ENCODE data around the gene PARG. TPM values are rescaled to one million over a fixed set of nuclear protein-coding genes. Genes with fewer than 3 reads are reported as not detected.
"Not testable (repeated sequence)": the region's sequence is repeated elsewhere in the genome, so short reads cannot be mapped to it uniquely, and the experiment has no call there.

PARG gene
- 42.7 TPM for polyA plus RNA-seq (ENCODE audit: insufficient read length)
- long read RNA-seq, donor 1, partial matches to known transcripts: 10 of 10 reads
- long read RNA-seq, donor 1, other reads (novel, unspliced or antisense): 0 of 10 reads
- long read RNA-seq, donor 2, partial matches to known transcripts: 7 of 7 reads
- long read RNA-seq, donor 2, other reads (novel, unspliced or antisense): 0 of 7 reads
- long read RNA-seq, donor 3, partial matches to known transcripts: 0 of 1 reads
- long read RNA-seq, donor 3, other reads (novel, unspliced or antisense): 0 of 1 reads
- long read RNA-seq, donor 4: 0 reads
- long read RNA-seq, donor 5: 0 reads
- long read RNA-seq, donor 6, partial matches to known transcripts: 5 of 5 reads
- long read RNA-seq, donor 6, other reads (novel, unspliced or antisense): 0 of 5 reads
- long read RNA-seq, donor 7, partial matches to known transcripts: 10 of 10 reads
- long read RNA-seq, donor 7, other reads (novel, unspliced or antisense): 0 of 10 reads
- long read RNA-seq, donor 8: 0 reads

- DNase-seq: peak; percentile 79
Measured at GRCh38 chr10:49941447-49942338, at the start of gene PARG, which contains the start of gene TIMM23B. TSS of gene PARG (minus strand) at chr10:49942027. CDS start at chr10:49941725, 302 bp downstream. TSS of gene TIMM23B (plus strand) at chr10:49942053. CDS start at chr10:49942195, 142 bp downstream.

GRCh38 chr10:49988376-49988775, 46.5 kb upstream of the PARG start, which contains the start of gene AGAP6:
TSS of gene AGAP6 (plus strand) at chr10:49988406. CDS start at chr10:49988716, 310 bp downstream.
- not testable (repeated sequence) for DNase-seq

- not testable (repeated sequence) for DNase-seq
Measured at GRCh38 chr10:49987207-49987606, 45.4 kb upstream of the PARG start.

- DNase-seq: not testable (repeated sequence)
Measured at GRCh38 chr10:49977756-49978155, 35.9 kb upstream of the PARG start.

GRCh38 chr10:49972094-49972493, 30.3 kb upstream of the PARG start:
- not testable (repeated sequence) for DNase-seq

- not testable (repeated sequence) for DNase-seq
Measured at GRCh38 chr10:49971466-49971865, 29.6 kb upstream of the PARG start.

- DNase-seq: not testable (repeated sequence)
Measured at GRCh38 chr10:49970331-49970857, 28.6 kb upstream of the PARG start.

GRCh38 chr10:49953122-49953521, 11.3 kb upstream of the PARG start:
- DNase-seq: not testable (repeated sequence)

GRCh38 chr10:49952006-49952405, 10.2 kb upstream of the PARG start:
- DNase-seq: not testable (repeated sequence)

- DNase-seq: not testable (repeated sequence)
Measured at GRCh38 chr10:49948737-49949136, 6.9 kb upstream of the PARG start.

- DNase-seq: not testable (repeated sequence)
Measured at GRCh38 chr10:49948142-49948541, 6.3 kb upstream of the PARG start.

GRCh38 chr10:49943607-49944006, 1.8 kb upstream of the PARG start:
- not testable (repeated sequence) for DNase-seq

GRCh38 chr10:49942339-49942705, 495 bp upstream of the PARG start:
- DNase-seq: peak; percentile 1

- not testable (repeated sequence) for DNase-seq
Measured at GRCh38 chr10:49931959-49932728, 9.7 kb downstream of the PARG start.

- not testable (repeated sequence) for DNase-seq
Measured at GRCh38 chr10:49931276-49931675, 10.6 kb downstream of the PARG start.

GRCh38 chr10:49923572-49923971, 18.3 kb downstream of the PARG start:
- not testable (repeated sequence) for DNase-seq

- DNase-seq: not testable (repeated sequence)
Measured at GRCh38 chr10:49922041-49922440, 19.8 kb downstream of the PARG start.

GRCh38 chr10:49917927-49918326, 23.9 kb downstream of the PARG start:
- DNase-seq: not testable (repeated sequence)

GRCh38 chr10:49916451-49916850, 25.4 kb downstream of the PARG start:
- DNase-seq: not testable (repeated sequence)

GRCh38 chr10:49910295-49910694, 31.5 kb downstream of the PARG start:
- DNase-seq: not testable (repeated sequence)
